GM23248 (cell line): ENCODE measurements around the gene IL6R. TPM values are rescaled to one million over a fixed set of nuclear protein-coding genes. Genes with fewer than 3 reads are reported as not detected.
"Not testable (repeated sequence)": the region's sequence is repeated elsewhere in the genome, so short reads cannot be mapped to it uniquely, and the experiment has no call there.

ENCODE experiments used
- DNase-seq: peaks from one replicate; pipeline ENCODE4 v3.0.0-alpha.2; 2015
- H2AFZ ChIP-seq: fragments of 200-600 bp; sonication (generic); 2 replicates; pipeline ENCODE4 v1.6.1; 2016; ENCODE audit warnings: antibody characterized with exemption
- H3F3A ChIP-seq: fragments of 200-600 bp; sonication (generic); 2 replicates; pipeline ENCODE4 v1.6.1; 2016; ENCODE audit warnings: mild to moderate bottlenecking, antibody characterized with exemption, mixed run types; ENCODE audit not compliant: insufficient read depth
- H3K27ac ChIP-seq: fragments of 200-600 bp; sonication (generic); 2 replicates; pipeline ENCODE4 v1.5.1; 2016; ENCODE audit warnings: mild to moderate bottlenecking
- H3K27me3 ChIP-seq: fragments of 200-600 bp; sonication (generic); replicated peaks from 2 replicates; pipeline ENCODE4 v1.6.1; 2016; ENCODE audit warnings: mild to moderate bottlenecking; ENCODE audit not compliant: insufficient read depth
- H3K36me3 ChIP-seq: fragments of 200-600 bp; sonication (generic); 2 replicates; pipeline ENCODE4 v1.6.1; 2016; ENCODE audit warnings: low read depth, mild to moderate bottlenecking
- H3K4me1 ChIP-seq: fragments of 200-600 bp; sonication (generic); 2 replicates; pipeline ENCODE4 v1.6.1; 2016; ENCODE audit warnings: mild to moderate bottlenecking; ENCODE audit not compliant: insufficient read depth
- H3K4me2 ChIP-seq: fragments of 200-600 bp; sonication (generic); one replicate; pipeline ENCODE4 v1.6.1; 2016; ENCODE audit warnings: mild to moderate bottlenecking; ENCODE audit not compliant: unreplicated experiment
- H3K4me3 ChIP-seq: fragments of 200-600 bp; sonication (generic); 2 replicates; pipeline ENCODE4 v1.5.1; 2016; ENCODE audit warnings: mild to moderate bottlenecking
- H3K79me2 ChIP-seq: fragments of 200-600 bp; sonication (generic); 2 replicates; pipeline ENCODE4 v1.6.1; 2016; ENCODE audit warnings: mild to moderate bottlenecking; ENCODE audit not compliant: insufficient read depth
- H3K9ac ChIP-seq: fragments of 200-600 bp; sonication (generic); 2 replicates; pipeline ENCODE4 v1.6.1; 2016; ENCODE audit warnings: mild to moderate bottlenecking
- H3K9me2 ChIP-seq: fragments of 200-600 bp; sonication (generic); 2 replicates; pipeline ENCODE4 v1.6.1; 2016; ENCODE audit warnings: mixed run types, mild to moderate bottlenecking, moderate library complexity; ENCODE audit not compliant: insufficient read depth
- H3K9me3 ChIP-seq: fragments of 200-600 bp; sonication (generic); one replicate; pipeline ENCODE4 v1.6.1; 2017; ENCODE audit warnings: low read depth
- H4K20me1 ChIP-seq: fragments of 200-600 bp; sonication (generic); 2 replicates; pipeline ENCODE4 v1.6.0; 2016; ENCODE audit not compliant: insufficient read depth
- EZH2 ChIP-seq: fragments of 200-600 bp; sonication (generic); IDR thresholded peaks from 2 replicates; pipeline ENCODE4 v1.6.1; 2018; ENCODE audit warnings: antibody characterized with exemption, mild to moderate bottlenecking; ENCODE audit not compliant: insufficient read depth, poor library complexity, severe bottlenecking
- EZH2phosphoT487 ChIP-seq: fragments of 200-600 bp; sonication (generic); IDR thresholded peaks from 2 replicates; pipeline ENCODE4 v1.6.1; 2018; ENCODE audit warnings: antibody characterized with exemption, moderate library complexity, mild to moderate bottlenecking, low read depth; ENCODE audit not compliant: insufficient read depth
- WGBS, 2 experiments: methylation state at CpG; one replicate each; pipeline ENCODE4 v1.1.6; 2015 to 2017; ENCODE audit warnings: low lambda C conversion rate in 2 of 2, low coverage in 1 of 2; ENCODE audit errors: missing lambda C conversion rate in 2 of 2; 5-methylcytosine and 5-hydroxymethylcytosine counted together
- in situ Hi-C: fragments of 300-500 bp; cut with MboI; formaldehyde crosslinking; loops from 2 replicates; pipeline ENCODE4 v1.15.0; 2020
- polyA plus RNA-seq: library from polyadenylated mRNA; unstranded; fragments of >200 nt; fragmentation: Nextera tagmentation; extraction: Ambion mirVana; gene quantifications from 2 replicates; pipeline ENCODE4 v1.2.1, GENCODE V29; 2016
- total RNA-seq: library from RNA; depleted of rRNA; stranded (reverse); fragments of >200 nt; shearing (Covaris generic); gene quantifications from 2 replicates; pipeline ENCODE4 v1.2.3, GENCODE V29; 2014

IL6R gene
- total and polyA plus RNA-seq, 2 experiments from 2014 or later: 2.1 to 8.8 TPM

- H3K9ac ChIP-seq: no peak overlapping the region
- H2AFZ ChIP-seq: no peak overlapping the region
- H3F3A ChIP-seq: no peaks in the 10 kb centered on the region
- WGBS, 2 experiments: 89 to 90% methylated on average over 6 of the region's 6 CpGs
- no peaks in the 10 kb centered on the region for H3K4me1 ChIP-seq
- H3K27ac ChIP-seq: no peak overlapping the region
- TF ChIP-seq EZH2phosphoT487 (no peak), EZH2 (no peak)
- no peaks in the 10 kb centered on the region for H3K9me3 ChIP-seq
- no peaks in the 10 kb centered on the region for H3K27me3 ChIP-seq
- H4K20me1 ChIP-seq: no peaks in the 10 kb centered on the region
- H3K4me3 ChIP-seq: no peak overlapping the region
- no peak for DNase-seq
- no peaks in the 10 kb centered on the region for H3K79me2 ChIP-seq
- H3K36me3 ChIP-seq: no peaks in the 10 kb centered on the region
- H3K4me2 ChIP-seq: no peak overlapping the region
- in situ Hi-C loops: no loop called here
- H3K9me2 ChIP-seq: no peaks in the 10 kb centered on the region
Observed at GRCh38 chr1:154371436-154371835, 33.7 kb upstream of the IL6R start.

GRCh38 chr1:154373777-154374357 lies 31.3 kb upstream of the IL6R start:
- H3K4me1 ChIP-seq, H3K9ac ChIP-seq, H2AFZ ChIP-seq, H3K36me3 ChIP-seq, H3K9me2 ChIP-seq, H3K9me3 ChIP-seq, H3K79me2 ChIP-seq, H4K20me1 ChIP-seq, H3K4me2 ChIP-seq, in situ Hi-C loops, H3K27me3 ChIP-seq, H3F3A ChIP-seq, DNase-seq, H3K27ac ChIP-seq, H3K4me3 ChIP-seq: not testable (repeated sequence)
- 80 to 81% methylated on average over 7 of the region's 7 CpGs for WGBS, 2 experiments

GRCh38 chr1:154379301-154379700 lies 25.8 kb upstream of the IL6R start:
- in situ Hi-C loops: no loop called here
- DNase-seq: no peak
- 65 to 69% methylated on average over 15 to 16 of the region's 16 CpGs for WGBS, 2 experiments

GRCh38 chr1:154384650-154385489 lies 20.3 kb upstream of the IL6R start:
- Histone ChIP-seq H4K20me1 (no peaks in the 10 kb centered on the region), H3K9me3 (no peaks in the 10 kb centered on the region), H3K4me2 (no peak overlapping the region), H2AFZ (no peak overlapping the region), H3K9ac (no peak overlapping the region), H3K27me3 (no peaks in the 10 kb centered on the region), H3K79me2 (no peaks in the 10 kb centered on the region), H3K4me3 (no peak overlapping the region), H3F3A (no peaks in the 10 kb centered on the region), H3K36me3 (no peaks in the 10 kb centered on the region), H3K4me1 (no peaks in the 10 kb centered on the region), H3K9me2 (no peaks in the 10 kb centered on the region), H3K27ac (no peak overlapping the region)
- WGBS, 2 experiments: 64 to 66% methylated on average over 8 of the region's 8 CpGs
- DNase-seq: no peak
- TF ChIP-seq EZH2phosphoT487 (no peak), EZH2 (no peak)
- in situ Hi-C loops: no loop called here

More at GRCh38 chr1:154379301-154379700, 25.8 kb upstream of the IL6R start:
- no peak overlapping the region for H3K4me2 ChIP-seq
- H3K4me1 ChIP-seq: no peaks in the 10 kb centered on the region
- H4K20me1 ChIP-seq: no peaks in the 10 kb centered on the region
- H3K27me3 ChIP-seq: no peaks in the 10 kb centered on the region
- H3F3A ChIP-seq: no peaks in the 10 kb centered on the region
- H3K9me3 ChIP-seq: no peaks in the 10 kb centered on the region
- H3K9me2 ChIP-seq: no peaks in the 10 kb centered on the region
- no peak overlapping the region for H3K9ac ChIP-seq
- no peak overlapping the region for H3K4me3 ChIP-seq
- no peaks in the 10 kb centered on the region for H3K36me3 ChIP-seq
- H2AFZ ChIP-seq: no peak overlapping the region
- TF ChIP-seq EZH2phosphoT487: no peak
- no peak for TF ChIP-seq EZH2
- no peak overlapping the region for H3K27ac ChIP-seq
- no peaks in the 10 kb centered on the region for H3K79me2 ChIP-seq
